DOHH2 (cell line): ENCODE results near the gene SYVN1.

Source experiments
- EZH2phosphoT487 ChIP-seq: fragments of 200-600 bp; sonication (generic); IDR thresholded peaks from 2 replicates; pipeline ENCODE4 v1.6.1; 2017; ENCODE audit warnings: borderline replicate concordance, mild to moderate bottlenecking, antibody characterized with exemption, low read length, moderate library complexity, mixed read lengths
- TF ChIP-seq, protein P1 (sequence below): fragments of 200-600 bp; sonication (generic); IDR thresholded peaks from one replicate; pipeline ENCODE4 v1.5.1; 2014; ENCODE audit warnings: antibody characterized with exemption, mild to moderate bottlenecking, low read depth, low read length; ENCODE audit not compliant: poor library complexity, severe bottlenecking

- TF ChIP-seq, protein P1, sequence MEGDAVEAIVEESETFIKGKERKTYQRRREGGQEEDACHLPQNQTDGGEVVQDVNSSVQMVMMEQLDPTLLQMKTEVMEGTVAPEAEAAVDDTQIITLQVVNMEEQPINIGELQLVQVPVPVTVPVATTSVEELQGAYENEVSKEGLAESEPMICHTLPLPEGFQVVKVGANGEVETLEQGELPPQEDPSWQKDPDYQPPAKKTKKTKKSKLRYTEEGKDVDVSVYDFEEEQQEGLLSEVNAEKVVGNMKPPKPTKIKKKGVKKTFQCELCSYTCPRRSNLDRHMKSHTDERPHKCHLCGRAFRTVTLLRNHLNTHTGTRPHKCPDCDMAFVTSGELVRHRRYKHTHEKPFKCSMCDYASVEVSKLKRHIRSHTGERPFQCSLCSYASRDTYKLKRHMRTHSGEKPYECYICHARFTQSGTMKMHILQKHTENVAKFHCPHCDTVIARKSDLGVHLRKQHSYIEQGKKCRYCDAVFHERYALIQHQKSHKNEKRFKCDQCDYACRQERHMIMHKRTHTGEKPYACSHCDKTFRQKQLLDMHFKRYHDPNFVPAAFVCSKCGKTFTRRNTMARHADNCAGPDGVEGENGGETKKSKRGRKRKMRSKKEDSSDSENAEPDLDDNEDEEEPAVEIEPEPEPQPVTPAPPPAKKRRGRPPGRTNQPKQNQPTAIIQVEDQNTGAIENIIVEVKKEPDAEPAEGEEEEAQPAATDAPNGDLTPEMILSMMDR: no peak
- TF ChIP-seq EZH2phosphoT487: no peak
Measured at GRCh38 chr11:65170058-65170534, 35.8 kb upstream of the SYVN1 start, which contains the start of gene SPDYC.
